Inflammatory macrophage treated with lipopolysaccharide for 1 hour (primary cell): ENCODE measurements around the gene TIGIT.
A peak's percentile ranks its signal among the peaks of the same experiment; 100 is the strongest.

Source experiments
- DNase-seq, 2 donors: peaks; one replicate each; pipeline ENCODE4 v3.0.0-alpha.2; 2020 to 2022

The TIGIT gene

GRCh38 chr3:114313426-114313825 lies 19.6 kb downstream of the TIGIT start:
- no peak for DNase-seq

GRCh38 chr3:114314282-114314681 lies 20.5 kb downstream of the TIGIT start:
- DNase-seq, result no peak

DNA sequence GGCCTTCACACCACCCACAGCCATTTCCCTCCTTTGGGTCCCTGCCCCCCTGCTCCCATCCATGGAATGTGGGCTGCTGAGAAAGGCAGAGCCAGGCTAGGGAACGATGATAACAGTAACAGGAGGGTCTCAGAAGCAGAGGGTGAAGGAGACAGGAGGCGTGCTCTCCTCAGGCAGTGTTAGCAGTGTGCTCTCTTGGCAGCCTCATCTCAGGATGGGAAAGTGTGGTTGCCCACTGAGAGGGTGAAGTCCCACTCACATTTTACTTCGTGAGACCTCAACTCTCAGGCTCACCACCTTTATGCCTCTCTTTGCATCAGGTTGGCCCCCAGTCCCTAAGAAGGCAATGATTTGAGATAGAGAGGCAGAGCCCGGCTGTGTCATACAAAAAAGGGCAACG lies 24.5 kb downstream of the TIGIT start:
- no peak for DNase-seq

DNA sequence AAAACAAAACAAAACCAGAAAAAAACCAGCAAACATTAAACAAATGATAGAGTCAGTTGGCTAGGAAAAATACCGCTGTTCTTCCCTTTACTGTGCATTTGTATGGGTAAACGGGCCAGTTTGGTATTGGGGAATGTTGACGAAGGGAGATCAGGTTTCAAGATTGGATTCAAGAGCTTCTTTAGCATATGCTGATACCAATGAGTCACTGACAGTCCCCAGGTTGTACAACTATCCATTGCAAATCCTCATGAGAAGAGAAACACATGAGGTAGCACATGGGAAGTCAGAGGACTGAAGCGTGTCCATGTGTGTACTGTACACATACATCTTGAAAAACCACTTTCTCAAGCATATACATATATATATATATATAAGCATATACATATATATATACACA lies 25.6 kb downstream of the TIGIT start:
- no peak for DNase-seq

GRCh38 chr3:114320246-114320645 lies 26.4 kb downstream of the TIGIT start:
- DNase-seq, result no peak

DNA sequence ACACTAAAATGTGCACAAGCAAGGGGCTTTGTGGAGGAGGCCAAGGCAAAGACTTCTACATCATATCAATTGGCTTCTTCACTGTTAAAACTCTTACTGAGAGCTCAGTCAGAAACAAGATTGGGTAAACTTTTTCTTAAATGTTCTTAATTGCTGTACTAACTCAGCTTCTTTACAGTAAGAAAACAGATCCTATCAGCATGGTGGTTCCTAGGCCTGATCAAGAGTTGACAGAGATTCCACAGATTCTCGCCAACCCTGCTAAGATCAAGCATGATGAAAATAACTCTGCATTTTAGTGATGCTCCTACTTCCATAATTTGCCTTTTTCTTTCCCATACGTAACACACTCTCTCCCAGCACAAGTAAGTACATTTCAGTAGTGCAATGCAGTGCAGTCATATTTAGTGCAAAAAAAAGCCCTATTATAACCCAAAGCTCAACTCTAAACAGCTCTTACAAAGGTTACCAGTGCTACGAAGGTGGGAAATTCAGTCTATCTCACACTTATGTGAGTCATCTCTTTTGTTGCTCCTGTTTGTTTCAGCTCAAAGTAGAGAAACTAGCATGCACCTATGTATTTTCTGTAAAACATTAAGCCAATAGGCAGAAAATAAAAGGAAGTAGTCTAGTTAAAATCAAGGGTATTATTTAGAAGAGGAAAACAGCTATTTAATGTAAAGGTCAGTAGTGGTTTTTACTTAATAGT lies 29.9 kb downstream of the TIGIT start:
- no peak for DNase-seq

- DNase-seq, result no peak
Measured at GRCh38 chr3:114327665-114328064, 33.8 kb downstream of the TIGIT start.

DNA sequence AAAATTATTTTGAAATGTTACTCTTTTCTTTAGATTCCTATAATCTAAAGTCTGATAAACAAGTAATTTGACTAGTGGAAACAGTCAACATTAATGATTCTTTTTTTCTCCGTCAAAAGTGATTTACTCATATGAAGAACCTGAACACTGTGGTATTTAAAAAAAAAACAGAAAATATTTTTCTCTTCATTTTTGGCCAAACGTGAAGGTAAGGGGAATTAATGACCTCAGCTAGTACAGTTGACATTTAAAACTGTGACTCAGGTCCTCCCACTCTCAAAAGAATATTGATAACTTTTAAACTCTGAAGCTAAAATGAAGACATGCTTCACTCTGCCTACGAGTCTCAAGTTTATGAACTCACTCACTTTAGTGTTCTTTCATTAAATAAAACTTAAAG lies 34.5 kb downstream of the TIGIT start:
- no peak for DNase-seq

DNA sequence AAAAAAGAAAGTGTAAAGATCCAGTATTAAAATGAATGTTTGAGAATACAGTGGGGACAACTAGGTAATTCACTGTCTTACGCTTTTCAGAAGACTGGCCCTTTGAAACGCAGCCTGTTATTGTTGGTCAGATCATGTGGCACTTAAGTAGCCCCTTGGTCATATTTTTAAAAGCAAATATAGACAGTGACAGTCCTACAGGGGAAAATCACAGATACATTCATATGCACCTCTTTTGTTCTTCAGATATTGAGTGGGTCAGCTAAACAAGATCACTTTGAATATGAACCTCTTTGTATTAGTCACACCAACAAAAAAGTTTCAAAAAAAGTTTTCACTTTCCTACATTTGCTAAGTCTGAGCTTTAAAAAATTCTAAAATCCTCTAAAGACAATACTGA lies 36.0 kb downstream of the TIGIT start:
- no peak for DNase-seq

- DNase-seq, result no peak
Measured at GRCh38 chr3:114331007-114331406, 37.2 kb downstream of the TIGIT start.

DNA sequence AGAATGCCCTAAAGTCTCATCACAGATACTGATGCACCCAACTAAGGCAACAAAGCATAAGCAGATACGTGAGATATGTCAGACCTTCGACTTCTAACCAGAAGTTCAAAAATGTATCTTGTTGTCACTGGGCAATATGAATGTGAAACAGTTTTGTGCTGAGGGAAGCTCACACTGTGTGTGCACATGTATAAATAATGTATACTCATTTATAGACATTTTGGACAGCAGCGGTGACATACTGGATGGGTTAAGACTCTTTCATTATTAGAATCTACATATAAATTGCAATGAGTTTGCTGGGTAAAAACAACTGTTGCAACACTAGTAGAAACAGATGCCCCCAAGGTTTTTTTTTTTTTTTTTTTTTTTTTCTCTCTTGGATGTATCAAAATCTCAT lies 37.9 kb downstream of the TIGIT start:
- no peak for DNase-seq

DNA sequence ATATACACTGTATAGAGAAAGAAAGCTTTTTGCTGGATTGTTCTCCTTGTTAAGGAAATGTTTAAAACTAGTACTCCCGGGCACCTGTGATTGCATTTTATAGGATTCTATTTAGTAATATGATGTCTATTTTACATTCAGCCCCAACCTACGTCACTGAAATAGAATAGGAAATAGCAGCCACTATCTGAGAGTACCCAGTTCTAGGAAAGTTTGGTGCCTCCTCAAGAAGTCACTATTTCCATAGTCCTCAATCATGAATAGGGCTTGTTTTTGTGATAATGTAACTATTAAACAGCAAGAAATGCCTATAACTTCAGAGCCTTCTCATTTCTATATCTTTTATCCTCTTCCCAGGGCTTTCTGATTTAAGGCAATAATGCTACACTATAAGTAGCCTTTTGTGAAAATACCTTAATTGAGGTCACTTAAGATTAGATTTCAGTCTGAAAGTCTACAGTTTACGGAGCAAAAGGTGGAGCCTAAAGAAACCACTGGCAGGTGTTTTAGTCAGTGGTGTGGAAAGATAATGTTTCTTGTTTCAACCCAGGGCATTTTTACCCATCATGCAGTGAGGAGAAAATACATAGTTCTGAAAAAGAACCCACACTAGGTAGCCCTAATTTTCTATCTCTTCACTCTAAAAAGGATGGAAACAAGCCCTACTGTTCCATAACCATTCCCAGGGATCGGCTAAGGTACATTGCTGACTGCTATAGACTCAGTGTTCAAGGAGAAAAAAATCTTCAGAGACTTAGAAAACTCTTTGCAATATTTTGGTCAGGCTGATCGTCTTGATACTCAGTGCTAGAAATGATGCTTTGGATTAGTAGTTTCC lies 38.7 kb downstream of the TIGIT start:
- DNase-seq, result no peak

GRCh38 chr3:114333180-114333922 lies 39.5 kb downstream of the TIGIT start:
- DNase-seq, result no peak

GRCh38 chr3:114333923-114334240 lies 40.1 kb downstream of the TIGIT start:
- DNase-seq, result no peak

DNA sequence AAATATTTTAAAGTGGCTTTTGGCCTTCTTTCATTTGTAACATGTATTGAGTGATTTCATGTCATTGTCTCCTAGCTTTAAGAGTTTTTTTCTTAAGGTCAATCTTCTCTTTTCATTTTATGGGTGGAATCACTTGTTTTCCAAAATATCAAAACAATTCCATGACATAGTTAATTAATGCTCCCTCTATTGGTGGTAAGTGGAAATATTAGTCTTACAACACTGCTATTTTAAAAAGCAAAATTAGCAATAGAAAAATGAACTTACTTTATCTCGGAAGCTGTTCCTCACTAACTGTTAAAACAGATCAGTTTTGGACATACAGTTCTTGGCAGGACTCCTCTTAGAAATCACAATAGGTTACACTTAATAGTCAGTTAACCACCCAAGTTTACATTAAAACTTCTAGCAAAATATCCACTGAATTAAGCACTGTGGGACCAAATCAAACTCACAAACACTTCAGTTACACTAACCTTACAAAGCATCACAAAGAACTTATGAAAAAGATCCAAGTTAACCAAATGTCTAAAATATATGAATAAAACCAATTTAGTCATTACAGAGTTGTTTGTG lies 42.4 kb downstream of the TIGIT start:
- peak in 1 of 2 donors; percentile 4 for DNase-seq

- no peak for DNase-seq
Measured at GRCh38 chr3:114336857-114337256, 43.0 kb downstream of the TIGIT start.

DNA sequence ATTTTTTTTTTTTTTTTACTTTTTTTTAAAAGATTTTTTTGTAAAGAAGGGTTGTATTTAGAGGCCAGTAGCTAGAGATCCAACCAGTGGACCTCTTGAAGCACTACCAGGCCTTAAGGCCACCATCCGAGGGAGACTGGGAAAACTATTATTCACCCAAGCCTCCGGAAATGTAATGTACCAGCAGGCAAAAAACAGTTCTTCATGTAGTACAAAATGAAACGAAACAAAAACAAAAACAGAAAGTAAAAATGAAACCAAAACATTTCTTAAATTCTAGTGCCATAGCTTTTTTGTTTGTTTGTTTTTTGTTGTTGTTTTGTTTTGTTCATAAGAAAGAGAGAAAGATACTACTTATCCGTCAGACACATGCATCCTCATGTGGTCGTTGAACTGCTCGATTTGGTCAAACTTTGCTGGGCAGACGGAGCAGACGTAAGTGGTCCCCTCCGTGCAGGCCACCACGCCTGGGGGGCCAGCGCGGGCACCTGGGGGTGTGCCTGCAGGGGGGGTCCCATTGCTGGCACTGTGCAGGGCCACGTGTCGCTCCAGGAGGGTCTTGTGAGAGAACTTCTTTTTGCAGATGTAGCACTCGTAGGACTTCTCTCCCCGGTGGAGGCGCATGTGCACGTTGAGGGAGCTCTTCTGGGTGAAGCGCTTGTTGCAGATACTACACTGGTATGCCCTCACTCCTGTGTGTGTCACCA lies 45.0 kb downstream of the TIGIT start:
- DNase-seq, result no peak

GRCh38 chr3:114344492-114344891 lies 50.7 kb downstream of the TIGIT start:
- no peak for DNase-seq

GRCh38 chr3:114350271-114350670 lies 56.4 kb downstream of the TIGIT start:
- no peak for DNase-seq

- no peak for DNase-seq
Measured at GRCh38 chr3:114350690-114351089, 56.9 kb downstream of the TIGIT start.

GRCh38 chr3:114351123-114351821 lies 57.4 kb downstream of the TIGIT start:
- DNase-seq, result no peak

DNA sequence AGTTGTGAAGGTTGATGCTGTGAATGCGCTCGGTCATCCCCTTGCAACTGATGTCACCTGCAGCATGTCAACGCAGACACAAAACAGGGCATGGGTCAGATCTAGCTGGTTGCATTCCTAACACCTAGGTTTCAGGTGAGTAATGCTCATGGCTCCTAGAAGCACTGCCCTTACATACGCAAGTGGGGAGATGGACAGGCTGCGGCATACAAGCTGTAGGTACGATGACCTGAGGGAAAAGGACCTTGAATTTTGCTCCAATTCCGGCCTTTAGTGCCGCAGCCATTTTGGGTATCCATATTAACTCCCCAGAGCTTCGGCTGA lies 58.0 kb downstream of the TIGIT start:
- no peak for DNase-seq
